IMR-90 (cell line): ENCODE data around the gene RPS6KA5.

Experiments
- CEBPB ChIP-seq: IDR thresholded peaks from 2 replicates; pipeline ENCODE4 v1.6.1; 2012; ENCODE audit warnings: low read depth, low read length, improper control_type of control experiment
- CHD1 ChIP-seq: IDR thresholded peaks from 2 replicates; pipeline ENCODE4 v1.6.1; 2012; ENCODE audit warnings: low read depth, low read length, improper control_type of control experiment
- FOS ChIP-seq: fragments of 150-350 bp; IDR thresholded peaks from 2 replicates; pipeline ENCODE4 v1.6.1; 2016; ENCODE audit warnings: low read depth, low read length
- MAFK ChIP-seq: IDR thresholded peaks from 2 replicates; pipeline ENCODE4 v1.6.1; 2012; ENCODE audit warnings: low read depth, low read length, improper control_type of control experiment
- MAZ ChIP-seq: IDR thresholded peaks from 2 replicates; pipeline ENCODE4 v1.6.1; 2012; ENCODE audit warnings: low read depth, mild to moderate bottlenecking, low read length, improper control_type of control experiment, moderate library complexity, borderline replicate concordance
- MXI1 ChIP-seq: IDR thresholded peaks from 2 replicates; pipeline ENCODE4 v1.6.1; 2012; ENCODE audit warnings: low read depth, mild to moderate bottlenecking, low read length, moderate library complexity, borderline replicate concordance
- POLR2A ChIP-seq: IDR thresholded peaks from 2 replicates; pipeline ENCODE4 v1.6.1; 2012; ENCODE audit warnings: mild to moderate bottlenecking, low read depth, low read length
- RAD21 ChIP-seq: IDR thresholded peaks from 2 replicates; pipeline ENCODE4 v1.6.1; 2012; ENCODE audit warnings: low read length, improper control_type of control experiment
- RCOR1 ChIP-seq: IDR thresholded peaks from 2 replicates; pipeline ENCODE4 v1.6.1; 2012; ENCODE audit warnings: mild to moderate bottlenecking, low read length, improper control_type of control experiment; ENCODE audit not compliant: insufficient replicate concordance
- RFX5 ChIP-seq: IDR thresholded peaks from 2 replicates; pipeline ENCODE4 v1.8.0; 2012; ENCODE audit warnings: low read depth, mild to moderate bottlenecking, low read length, moderate library complexity
- SMC3 ChIP-seq: fragments of 150-350 bp; IDR thresholded peaks from 2 replicates; pipeline ENCODE4 v1.6.1; 2016; ENCODE audit warnings: low read depth, mild to moderate bottlenecking, antibody characterized with exemption, low read length, moderate library complexity
- TF ChIP-seq, protein P1 (sequence below): conservative IDR thresholded peaks from 2 replicates; pipeline ENCODE4 v1.5.1; 2012; ENCODE audit warnings: mild to moderate bottlenecking, low read depth, low read length, improper control_type of control experiment
- TF ChIP-seq, protein P2 (sequence below): fragments of 150-350 bp; IDR thresholded peaks from 2 replicates; pipeline ENCODE4 v1.6.1; 2017; ENCODE audit warnings: mild to moderate bottlenecking, antibody characterized with exemption, low read length, low read depth

DNA sequence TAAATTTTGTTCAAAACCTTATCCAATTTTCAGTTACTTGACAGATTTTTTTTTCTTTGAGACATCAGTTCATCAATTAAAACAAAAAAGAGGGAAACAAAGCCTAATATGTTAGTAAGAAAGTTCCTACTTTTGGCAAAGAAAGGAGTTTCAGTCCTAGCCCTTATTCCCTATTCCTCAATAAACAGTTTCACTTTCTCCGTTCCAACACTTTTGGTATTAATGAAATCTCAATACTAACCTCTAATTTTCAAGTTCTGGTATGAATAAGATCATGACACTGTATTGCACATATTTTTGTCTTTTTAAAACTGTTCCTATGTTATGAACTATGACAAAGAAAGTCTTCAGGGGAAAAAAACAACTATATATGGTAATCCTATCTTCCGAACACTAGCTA is 48.4 kb downstream of the RPS6KA5 start:
- TF ChIP-seq, protein P1, sequence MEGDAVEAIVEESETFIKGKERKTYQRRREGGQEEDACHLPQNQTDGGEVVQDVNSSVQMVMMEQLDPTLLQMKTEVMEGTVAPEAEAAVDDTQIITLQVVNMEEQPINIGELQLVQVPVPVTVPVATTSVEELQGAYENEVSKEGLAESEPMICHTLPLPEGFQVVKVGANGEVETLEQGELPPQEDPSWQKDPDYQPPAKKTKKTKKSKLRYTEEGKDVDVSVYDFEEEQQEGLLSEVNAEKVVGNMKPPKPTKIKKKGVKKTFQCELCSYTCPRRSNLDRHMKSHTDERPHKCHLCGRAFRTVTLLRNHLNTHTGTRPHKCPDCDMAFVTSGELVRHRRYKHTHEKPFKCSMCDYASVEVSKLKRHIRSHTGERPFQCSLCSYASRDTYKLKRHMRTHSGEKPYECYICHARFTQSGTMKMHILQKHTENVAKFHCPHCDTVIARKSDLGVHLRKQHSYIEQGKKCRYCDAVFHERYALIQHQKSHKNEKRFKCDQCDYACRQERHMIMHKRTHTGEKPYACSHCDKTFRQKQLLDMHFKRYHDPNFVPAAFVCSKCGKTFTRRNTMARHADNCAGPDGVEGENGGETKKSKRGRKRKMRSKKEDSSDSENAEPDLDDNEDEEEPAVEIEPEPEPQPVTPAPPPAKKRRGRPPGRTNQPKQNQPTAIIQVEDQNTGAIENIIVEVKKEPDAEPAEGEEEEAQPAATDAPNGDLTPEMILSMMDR = no peak
- TF ChIP-seq MXI1 (no peak), RAD21 (no peak), POLR2A (no peak), RCOR1 (no peak), SMC3 (no peak), MAZ (no peak), MAFK (no peak), RFX5 (no peak), CHD1 (no peak), CEBPB (no peak), FOS (no peak)
- TF ChIP-seq, protein P2, sequence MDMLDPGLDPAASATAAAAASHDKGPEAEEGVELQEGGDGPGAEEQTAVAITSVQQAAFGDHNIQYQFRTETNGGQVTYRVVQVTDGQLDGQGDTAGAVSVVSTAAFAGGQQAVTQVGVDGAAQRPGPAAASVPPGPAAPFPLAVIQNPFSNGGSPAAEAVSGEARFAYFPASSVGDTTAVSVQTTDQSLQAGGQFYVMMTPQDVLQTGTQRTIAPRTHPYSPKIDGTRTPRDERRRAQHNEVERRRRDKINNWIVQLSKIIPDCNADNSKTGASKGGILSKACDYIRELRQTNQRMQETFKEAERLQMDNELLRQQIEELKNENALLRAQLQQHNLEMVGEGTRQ = no peak
